ENCODE measurements around the gene SFRP5.
A peak's percentile ranks its signal among the peaks of the same experiment; 100 is the strongest.

SFRP5 gene

DNA sequence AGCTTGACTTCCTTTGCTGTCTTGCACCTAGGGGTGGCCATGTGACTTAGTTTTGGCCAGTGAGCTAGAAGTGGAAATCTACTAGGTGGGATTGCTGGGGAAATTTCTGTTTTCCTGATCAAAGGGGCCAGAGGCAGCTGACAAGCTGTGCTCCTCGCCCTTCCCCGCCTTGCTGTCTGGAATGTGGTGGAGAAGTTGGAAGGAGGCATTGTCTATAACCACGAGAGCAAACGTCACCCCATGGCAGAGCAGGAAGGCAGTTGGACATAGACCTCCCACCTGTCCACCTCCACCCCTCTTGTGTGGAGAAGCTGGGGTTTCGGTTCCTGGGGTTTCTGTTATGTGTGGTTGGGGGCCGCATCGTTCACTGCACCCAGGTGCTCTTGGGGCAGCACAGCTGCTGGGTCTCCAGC, 7.3 kb downstream of the SFRP5 start:
- no peak for DNase-seq (ENCODE audit: low read depth)
- TF ChIP-seq, protein P1, sequence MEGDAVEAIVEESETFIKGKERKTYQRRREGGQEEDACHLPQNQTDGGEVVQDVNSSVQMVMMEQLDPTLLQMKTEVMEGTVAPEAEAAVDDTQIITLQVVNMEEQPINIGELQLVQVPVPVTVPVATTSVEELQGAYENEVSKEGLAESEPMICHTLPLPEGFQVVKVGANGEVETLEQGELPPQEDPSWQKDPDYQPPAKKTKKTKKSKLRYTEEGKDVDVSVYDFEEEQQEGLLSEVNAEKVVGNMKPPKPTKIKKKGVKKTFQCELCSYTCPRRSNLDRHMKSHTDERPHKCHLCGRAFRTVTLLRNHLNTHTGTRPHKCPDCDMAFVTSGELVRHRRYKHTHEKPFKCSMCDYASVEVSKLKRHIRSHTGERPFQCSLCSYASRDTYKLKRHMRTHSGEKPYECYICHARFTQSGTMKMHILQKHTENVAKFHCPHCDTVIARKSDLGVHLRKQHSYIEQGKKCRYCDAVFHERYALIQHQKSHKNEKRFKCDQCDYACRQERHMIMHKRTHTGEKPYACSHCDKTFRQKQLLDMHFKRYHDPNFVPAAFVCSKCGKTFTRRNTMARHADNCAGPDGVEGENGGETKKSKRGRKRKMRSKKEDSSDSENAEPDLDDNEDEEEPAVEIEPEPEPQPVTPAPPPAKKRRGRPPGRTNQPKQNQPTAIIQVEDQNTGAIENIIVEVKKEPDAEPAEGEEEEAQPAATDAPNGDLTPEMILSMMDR (conservative IDR thresholded peaks at IDR 0.05; ENCODE audit: low read length) = no peak
- H3K4me3 ChIP-seq (ENCODE audit: low read length) = no peak overlapping the region

DNA sequence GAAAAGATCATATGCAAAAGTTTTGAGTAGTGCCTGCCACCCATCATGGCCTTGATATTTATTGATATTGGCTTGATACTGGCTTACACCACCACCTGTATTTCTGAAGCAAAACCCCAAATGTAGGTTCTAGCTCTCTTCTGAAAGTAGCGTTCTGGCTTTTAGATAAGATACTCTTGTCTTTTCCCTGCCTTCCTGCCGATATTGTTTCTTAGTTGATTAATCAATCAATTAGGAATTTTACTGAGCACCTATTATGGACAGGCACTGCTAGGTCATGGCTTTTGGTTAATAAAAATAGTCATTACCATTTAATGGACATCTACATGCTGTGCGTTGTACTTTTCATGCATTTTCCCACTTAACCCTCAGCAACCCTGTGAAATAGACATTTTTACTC, 7.9 kb downstream of the SFRP5 start:
- no peak overlapping the region for H3K4me3 ChIP-seq (ENCODE audit: low read length)
- DNase-seq (ENCODE audit: low read depth) = no peak
- TF ChIP-seq, protein P1 (conservative IDR thresholded peaks at IDR 0.05; ENCODE audit: low read length) = no peak

DNA sequence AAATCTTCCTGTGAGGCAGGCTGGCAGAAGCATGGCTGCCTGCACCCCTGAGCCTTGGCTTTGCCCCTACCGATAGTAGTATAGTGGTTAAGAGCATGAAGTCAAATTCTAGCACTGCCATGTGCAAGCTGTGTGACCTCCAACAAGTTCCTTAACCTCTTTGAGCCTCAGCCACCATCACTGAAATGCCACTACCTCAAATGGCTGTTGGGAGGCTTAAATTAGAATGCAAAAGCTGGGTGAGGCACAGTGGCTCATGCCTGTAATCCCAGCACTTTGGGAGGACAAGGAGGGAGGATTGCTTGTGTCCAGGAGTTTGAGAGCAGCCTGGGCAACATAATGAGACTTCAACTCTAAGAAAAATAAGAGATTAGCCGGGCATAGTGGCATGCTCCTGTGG, 8.4 kb downstream of the SFRP5 start:
- no peak for DNase-seq (ENCODE audit: low read depth)
- H3K4me3 ChIP-seq (ENCODE audit: low read length) = no peak overlapping the region
- TF ChIP-seq, protein P1 (conservative IDR thresholded peaks at IDR 0.05; ENCODE audit: low read length) = no peak

DNA sequence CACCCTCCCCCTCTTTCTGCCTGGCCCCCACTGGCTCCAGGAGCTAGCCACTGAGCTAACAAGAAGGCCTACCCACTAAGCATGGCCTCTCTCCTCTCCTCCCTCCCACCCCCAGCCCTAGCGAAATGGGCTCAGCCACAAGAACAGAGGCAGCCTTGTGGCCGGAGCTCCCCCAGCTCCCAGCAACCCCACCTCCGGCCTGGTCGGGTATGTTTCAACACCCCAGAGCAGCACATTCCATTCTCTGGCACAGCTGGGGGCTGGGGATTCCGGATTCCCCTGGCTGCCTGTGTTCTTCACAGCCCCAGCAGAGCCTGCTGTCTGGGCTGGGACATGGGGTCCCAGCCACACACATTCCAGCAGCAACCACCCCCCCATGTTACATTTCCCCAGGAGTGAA, 9.0 kb downstream of the SFRP5 start:
- DNase-seq (ENCODE audit: low read depth) = peak; percentile 36
- TF ChIP-seq, protein P1 (conservative IDR thresholded peaks at IDR 0.05; ENCODE audit: low read length) = no peak
- no peak overlapping the region for H3K4me3 ChIP-seq (ENCODE audit: low read length)

DNA sequence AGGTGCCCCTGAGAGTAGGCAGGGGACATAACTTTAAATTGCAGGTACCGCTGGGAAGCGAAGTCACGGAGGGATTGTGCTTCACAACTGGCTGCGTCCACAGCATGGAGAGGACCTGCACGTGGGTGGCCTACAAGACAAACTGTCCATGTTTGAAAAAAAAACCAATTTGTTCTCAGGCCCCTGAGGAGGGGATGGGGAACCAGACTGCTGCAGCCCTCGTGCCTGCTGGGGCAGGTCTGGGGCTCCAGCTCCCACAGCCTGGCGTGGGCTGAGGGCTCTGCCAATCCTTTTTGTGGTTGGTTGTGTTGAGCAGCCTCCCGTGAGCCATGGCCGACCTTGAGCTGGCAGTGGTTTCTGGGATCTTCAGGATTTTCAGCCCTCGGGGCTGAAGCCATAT, 9.7 kb downstream of the SFRP5 start:
- TF ChIP-seq, protein P1 (conservative IDR thresholded peaks at IDR 0.05; ENCODE audit: low read length) = no peak
- no peak for DNase-seq (ENCODE audit: low read depth)

DNA sequence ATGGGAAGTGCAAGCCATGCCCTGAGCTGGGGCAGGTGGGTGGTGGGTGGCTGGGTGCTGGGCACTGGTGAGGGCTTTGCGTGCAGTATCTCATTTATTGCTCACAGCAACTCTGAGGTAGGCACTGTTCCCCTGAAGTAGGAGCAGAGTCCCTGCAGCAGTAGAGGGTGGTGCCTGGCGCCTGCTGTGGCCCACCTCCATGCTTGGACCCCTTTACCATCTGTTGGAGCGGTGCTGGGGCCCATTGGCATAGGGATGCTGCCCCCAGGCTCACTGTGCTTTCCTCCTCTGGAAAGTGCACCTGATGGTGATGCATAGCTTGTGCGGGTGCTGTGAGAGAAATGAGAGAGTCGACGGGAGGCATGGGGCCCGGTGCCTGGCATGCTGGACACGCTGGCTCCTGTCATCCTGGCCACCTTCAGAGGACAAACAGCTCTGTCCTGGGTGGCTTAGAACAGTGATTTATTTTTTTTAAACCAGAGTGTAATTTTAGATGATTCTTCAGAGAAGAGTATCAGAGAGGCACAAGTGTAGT, 10.4 kb downstream of the SFRP5 start:
- DNase-seq (ENCODE audit: low read depth) = no peak
- TF ChIP-seq, protein P1 (conservative IDR thresholded peaks at IDR 0.05; ENCODE audit: low read length) = no peak
- H3K4me3 ChIP-seq (ENCODE audit: low read length) = no peak overlapping the region

More for the DNA sequence above, 9.7 kb downstream of the SFRP5 start:
- no peak overlapping the region for H3K4me3 ChIP-seq (ENCODE audit: low read length)

DNA sequence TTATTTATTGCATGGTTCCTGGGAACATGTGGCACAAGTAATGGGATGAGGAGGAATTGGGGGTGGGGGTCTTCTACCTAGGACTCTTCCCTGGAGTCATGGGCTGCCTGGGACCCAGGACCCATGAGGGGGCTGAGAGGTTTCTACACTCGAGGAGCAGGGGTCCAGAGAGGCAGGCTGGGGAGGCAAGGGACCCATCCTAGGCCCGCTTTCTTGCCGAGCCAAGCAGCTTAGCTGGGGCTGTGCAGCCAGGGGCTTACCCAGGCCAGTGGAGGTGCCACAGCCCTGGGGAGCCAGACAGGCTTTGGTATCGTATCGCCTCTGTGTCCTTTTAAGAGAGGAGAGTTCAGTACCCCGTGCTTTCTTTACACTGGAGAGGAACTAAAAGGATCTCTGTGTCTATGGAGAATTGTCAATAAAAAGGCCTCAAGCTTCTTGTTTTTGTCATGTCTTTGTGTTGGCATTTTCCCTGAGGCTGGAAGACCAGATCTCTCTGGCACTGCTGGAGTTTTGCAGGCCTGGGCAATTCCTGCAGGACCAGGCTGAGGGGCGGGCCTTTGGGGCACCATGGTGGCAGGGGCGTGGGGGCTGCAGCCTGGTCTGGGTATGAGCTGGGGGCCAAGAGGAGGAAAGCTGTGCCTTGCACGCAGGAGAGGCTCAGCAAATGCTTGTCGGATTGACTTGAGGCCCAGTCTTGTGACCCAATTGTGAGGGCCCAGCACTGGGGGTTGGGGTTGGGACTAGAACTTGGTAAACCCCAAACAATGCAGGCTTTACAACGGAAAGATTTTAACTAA, 11.1 kb downstream of the SFRP5 start:
- H3K4me3 ChIP-seq (ENCODE audit: low read length) = no peak overlapping the region
- no peak for DNase-seq (ENCODE audit: low read depth)
- TF ChIP-seq, protein P1 (conservative IDR thresholded peaks at IDR 0.05; ENCODE audit: low read length) = no peak

Measured in AG10803 (cell line).